IPS DF 4.7 (cell line): Measurements from ENCODE around the gene PIGV.

ENCODE experiments used
- DNase-seq: peaks from one replicate; pipeline ENCODE4 v3.0.0-alpha.2; 2013; ENCODE audit warnings: low spot score; ENCODE audit errors: extremely low read depth

Gene PIGV

DNA sequence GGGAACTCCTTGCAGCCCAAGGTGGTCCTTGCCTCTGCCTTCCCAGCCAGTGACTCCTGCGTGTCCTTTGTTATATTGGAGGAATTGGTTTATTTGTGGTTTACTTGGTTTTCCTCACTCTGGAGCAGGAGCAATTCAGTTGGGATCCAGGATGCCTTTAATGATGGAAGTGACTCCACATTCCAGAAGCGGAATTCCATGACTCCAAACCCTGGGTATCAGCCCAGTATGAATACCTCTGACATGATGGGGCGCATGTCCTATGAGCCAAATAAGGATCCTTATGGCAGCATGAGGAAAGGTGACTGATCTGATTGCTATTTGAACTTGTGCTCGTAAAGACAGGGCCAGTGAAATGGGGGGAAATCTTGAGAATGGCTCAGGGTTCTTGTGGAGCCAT, 15.1 kb upstream of the PIGV start:
- DNase-seq, result no peak

DNA sequence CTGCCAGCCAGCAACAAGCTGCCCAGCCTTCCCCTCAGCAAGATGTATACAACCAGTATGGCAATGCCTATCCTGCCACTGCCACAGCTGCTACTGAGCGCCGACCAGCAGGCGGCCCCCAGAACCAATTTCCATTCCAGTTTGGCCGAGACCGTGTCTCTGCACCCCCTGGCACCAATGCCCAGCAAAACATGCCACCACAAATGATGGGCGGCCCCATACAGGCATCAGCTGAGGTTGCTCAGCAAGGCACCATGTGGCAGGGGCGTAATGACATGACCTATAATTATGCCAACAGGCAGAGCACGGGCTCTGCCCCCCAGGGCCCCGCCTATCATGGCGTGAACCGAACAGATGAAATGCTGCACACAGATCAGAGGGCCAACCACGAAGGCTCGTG, 13.3 kb upstream of the PIGV start:
- DNase-seq, result no peak

DNA sequence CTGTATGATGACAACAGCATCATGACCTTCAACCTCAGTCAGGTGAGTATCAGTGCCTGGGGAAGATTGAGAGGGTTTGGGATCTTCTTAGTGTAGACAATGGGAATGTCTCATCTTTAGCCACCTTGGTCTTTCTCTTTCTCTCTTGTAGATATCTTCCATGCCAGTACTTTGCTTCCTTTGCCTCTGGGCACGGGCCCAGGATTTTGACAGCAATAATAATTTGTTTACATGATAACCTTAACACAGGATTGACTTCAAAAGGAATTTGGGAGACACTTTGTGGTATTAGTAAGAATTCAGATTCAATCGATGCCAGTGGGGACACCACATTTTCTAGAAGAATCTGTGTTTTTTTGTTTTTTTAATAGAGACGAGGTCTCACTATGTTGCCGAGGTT, 12.1 kb upstream of the PIGV start:
- DNase-seq, result no peak

DNA sequence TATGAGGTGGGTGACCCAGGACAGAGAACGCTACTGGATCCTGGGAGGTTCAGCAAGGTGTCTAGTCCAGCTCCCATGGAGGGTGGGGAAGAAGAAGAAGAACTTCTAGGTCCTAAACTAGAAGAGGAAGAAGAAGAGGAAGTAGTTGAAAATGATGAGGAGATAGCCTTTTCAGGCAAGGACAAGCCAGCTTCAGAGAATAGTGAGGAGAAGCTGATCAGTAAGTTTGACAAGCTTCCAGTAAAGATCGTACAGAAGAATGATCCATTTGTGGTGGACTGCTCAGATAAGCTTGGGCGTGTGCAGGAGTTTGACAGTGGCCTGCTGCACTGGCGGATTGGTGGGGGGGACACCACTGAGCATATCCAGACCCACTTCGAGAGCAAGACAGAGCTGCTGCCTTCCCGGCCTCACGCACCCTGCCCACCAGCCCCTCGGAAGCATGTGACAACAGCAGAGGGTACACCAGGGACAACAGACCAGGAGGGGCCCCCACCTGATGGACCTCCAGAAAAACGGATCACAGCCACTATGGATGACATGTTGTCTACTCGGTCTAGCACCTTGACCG, 8.6 kb upstream of the PIGV start:
- DNase-seq, result no peak

DNA sequence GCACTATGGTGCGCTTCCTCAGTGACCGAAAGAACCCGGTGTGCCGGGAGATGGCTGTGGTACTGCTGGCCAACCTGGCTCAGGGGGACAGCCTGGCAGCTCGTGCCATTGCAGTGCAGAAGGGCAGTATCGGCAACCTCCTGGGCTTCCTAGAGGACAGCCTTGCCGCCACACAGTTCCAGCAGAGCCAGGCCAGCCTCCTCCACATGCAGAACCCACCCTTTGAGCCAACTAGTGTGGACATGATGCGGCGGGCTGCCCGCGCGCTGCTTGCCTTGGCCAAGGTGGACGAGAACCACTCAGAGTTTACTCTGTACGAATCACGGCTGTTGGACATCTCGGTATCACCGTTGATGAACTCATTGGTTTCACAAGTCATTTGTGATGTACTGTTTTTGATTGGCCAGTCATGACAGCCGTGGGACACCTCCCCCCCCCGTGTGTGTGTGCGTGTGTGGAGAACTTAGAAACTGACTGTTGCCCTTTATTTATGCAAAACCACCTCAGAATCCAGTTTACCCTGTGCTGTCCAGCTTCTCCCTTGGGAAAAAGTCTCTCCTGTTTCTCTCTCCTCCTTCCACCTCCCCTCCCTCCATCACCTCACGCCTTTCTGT, 7.3 kb upstream of the PIGV start:
- no peak for DNase-seq

DNA sequence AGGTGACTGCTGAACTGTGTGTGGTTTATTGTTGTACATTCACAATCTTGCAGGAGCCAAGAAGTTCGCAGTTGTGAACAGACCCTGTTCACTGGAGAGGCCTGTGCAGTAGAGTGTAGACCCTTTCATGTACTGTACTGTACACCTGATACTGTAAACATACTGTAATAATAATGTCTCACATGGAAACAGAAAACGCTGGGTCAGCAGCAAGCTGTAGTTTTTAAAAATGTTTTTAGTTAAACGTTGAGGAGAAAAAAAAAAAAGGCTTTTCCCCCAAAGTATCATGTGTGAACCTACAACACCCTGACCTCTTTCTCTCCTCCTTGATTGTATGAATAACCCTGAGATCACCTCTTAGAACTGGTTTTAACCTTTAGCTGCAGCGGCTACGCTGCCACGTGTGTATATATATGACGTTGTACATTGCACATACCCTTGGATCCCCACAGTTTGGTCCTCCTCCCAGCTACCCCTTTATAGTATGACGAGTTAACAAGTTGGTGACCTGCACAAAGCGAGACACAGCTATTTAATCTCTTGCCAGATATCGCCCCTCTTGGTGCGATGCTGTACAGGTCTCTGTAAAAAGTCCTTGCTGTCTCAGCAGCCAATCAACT, 6.4 kb upstream of the PIGV start:
- DNase-seq, result no peak

DNA sequence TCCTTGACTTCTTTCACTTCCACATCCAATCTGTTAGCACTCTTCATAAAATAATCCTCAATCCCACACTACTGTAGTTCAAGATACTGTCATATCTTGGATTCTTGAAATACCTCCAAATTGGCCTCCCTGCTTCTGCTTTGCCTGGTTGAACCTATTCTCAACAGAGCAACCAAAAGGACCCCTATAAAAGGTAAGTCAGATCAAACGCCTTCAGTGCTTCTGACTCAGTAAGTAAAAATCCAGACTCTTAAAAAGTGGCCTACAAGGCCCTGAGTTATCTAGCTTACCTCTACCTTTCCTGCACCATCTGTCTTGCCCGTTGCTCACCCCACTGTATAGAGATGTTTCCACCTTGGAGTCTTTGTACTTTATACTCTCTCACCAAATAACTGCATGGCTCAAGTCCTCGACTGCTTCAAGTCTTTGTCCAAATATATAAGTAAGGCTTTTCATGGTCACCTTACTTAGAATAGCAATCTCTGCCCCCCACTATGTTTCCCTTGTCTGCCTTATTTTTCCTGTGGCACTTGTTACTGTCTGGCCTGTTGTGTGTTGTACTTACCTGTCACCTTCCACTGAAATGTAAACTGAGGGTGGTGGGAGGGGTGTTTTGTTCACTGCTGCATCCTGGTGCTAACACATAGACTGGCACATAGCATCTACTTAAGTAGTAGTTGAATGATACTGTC, 5.1 kb upstream of the PIGV start:
- DNase-seq, result no peak

DNA sequence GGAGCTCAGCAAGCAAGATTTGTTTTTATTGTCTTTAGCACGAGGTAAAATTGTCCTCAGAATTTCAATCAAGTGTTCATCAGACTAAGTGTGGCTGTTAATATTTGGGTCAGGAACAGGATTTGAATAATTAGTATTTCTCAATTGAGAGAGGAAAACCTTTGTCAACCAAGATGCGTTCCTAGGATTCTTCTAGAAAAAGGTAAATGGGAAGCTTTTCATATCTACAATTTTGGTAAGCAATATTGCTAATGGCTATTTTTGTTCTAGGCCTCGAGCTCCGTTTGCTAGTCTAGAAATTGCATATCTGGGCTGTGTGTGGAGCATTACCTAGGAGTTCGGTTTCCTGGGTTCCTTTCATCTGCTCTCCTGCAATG, 4.1 kb upstream of the PIGV start:
- DNase-seq, result no peak

DNA sequence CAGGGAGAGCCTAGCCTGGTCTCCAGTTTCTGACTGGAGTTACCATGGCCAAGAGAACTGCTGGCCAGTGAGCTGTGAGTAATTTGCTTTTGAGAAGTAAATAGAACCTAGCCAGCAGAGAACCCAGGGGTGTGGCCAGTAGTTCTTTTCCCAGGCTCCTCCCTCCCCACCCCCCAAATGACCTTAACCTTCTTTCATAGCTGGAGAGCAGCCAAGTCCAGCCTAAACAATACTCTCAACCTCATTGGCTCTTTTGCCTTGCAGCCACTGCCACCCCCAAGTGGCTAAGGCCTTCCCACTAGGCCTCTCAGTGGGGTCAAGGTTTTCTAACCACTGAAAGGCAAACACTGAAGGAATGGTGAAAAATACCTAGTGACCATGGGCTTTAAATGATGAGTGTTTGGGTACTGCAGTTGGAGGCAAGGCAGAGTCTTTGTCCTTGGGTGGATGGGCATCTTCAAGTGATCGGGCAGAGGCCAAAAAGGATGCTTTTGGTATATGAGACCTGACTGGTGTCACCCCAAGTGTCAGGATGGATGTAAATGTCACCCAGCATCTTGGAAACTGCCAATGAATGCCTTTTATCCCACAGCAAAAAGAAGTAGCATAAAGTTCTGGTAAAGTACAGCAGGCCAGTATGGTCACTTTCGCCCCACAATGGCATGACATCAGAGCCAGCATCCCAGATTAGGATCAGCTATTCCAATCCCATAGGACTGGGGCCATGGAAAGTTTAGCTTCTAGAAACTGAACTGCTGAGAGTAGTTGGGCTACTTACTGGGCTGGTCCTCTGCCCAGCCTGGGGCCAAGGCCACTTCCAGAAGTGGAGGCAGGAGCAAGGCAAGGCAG, 3.5 kb upstream of the PIGV start:
- no peak for DNase-seq

DNA sequence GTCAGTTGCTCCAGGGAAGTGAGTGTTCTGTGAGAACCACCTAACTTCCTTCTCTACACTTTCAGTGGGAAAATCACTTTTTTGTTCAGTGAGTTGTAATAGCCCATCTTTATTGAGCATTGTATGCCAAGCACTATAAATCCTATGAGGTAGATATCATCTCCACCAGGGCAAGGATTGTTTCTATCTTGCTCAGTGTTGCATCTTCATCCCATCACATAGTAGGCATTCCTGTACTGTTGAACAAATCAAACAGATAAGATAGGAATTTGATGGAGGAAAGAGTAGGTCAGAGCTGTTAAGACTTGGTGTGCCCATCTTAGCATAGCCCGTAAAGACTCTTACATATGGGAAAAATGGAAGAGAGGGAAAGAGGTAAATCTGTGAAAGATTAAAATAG, 2.9 kb upstream of the PIGV start:
- DNase-seq, result no peak

DNA sequence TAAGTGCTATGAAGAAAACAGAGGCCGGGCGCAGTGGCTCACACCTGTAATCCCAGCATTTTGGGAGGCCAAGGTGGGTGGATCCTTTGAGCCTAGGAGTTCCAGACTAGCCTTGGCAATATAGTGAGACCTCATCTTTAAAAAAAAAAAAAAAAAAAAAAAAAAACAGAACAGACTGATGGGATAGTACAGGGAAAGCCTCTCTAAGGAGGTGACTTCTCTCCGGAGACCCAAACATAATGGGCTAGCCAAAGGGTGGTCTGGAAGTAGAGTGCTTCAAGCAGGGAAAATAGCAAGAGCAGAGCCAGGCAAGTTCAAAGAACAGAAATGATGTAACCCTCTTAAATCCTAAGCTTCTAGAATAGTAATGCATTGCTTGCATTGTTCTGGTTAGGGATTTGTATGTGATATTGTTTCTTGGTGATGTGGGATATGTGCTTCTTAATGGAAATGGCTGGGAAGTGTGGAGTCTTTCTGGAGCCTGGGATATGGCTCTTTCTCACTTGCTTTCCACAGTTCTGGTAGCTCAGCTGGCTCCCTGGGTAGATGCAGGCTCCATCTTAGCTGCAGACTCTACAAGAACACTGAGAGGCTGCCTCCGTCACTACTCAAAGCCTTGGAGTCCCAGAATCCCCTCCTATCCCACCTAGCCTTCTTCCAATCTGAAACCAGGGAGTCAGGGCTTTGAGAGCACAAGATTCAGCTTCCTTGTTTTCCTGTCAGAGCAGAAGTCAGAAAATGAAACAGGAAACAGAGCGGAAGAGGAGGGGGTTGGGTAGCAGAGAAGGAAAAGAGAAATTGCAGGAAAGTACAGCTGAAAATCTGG, 1.9 kb upstream of the PIGV start:
- DNase-seq, result no peak

DNA sequence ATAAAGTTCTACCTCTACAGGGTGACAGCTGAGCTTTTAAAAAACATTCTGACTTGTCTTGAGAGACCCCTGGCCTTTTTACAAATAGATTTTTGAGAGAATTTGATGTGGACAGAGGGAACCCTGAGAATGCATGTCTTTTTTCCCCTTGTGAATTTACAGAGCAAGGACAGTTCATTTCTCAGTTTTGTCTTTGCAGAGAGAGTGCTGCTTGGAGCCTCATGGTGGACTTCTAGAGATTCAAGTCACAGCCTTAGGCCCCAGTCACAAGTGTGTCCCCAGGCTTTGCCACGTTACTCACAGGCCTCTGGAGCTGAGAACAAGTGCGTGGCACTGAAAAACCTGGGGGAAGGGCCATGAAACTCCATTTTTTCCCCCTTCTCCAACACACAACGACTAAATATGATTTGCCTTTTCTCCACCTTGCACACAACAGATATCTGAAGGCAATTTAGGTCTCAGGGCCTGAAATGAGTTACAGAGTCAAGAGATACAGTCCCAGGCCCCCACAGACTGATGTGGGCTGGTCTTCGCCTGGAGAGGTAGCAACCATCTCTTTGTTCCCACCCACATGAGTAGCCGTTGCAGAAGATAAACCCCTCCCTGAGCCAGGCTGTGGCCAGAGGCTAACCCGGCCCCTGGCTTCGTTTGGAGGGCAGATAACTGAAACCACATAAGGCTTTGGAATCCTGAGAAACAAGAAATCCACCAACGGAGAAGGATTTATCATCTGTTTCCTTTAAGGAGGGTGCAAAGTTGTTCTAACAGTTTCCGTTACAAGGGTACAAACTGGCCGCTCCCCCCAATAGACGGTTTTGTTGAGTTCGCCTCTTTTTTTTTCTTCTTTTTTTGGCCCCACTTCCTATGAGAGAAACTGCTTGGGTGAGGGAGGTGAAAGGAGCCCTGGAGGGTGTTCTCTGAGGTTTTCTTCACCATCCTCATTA, 1.0 kb upstream of the PIGV start:
- no peak for DNase-seq

DNA sequence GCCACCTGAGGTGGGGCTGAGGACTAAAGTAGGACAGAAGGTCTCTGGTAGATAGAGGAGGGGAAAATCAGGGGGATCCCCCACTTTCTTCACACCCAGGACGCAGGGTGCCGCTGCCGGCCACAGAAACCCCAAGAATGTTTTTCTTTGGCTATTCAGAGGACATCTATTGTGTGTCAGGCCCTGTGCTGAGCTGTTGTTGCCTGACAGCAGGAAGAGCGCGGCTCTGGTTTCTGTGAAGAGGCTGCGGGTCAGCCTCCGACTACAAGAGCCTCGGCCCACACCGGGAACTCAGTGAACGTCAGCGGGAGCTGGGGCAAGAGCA, 407 bp upstream of the PIGV start:
- no peak for DNase-seq

DNA sequence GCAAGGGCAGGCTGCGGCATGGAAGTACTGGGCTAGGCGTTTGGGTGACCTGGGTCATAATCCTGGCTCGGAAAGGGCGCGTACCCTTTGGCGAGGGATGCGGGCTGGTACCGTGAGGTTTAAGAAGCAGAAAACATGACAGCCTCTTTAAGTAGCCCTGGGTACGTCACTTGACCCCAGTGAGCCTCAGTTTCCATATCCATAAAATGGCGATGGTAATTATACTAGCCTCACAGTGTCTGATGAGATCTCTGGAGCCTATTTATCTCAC, 700 bp downstream of the PIGV start:
- no peak for DNase-seq

DNA sequence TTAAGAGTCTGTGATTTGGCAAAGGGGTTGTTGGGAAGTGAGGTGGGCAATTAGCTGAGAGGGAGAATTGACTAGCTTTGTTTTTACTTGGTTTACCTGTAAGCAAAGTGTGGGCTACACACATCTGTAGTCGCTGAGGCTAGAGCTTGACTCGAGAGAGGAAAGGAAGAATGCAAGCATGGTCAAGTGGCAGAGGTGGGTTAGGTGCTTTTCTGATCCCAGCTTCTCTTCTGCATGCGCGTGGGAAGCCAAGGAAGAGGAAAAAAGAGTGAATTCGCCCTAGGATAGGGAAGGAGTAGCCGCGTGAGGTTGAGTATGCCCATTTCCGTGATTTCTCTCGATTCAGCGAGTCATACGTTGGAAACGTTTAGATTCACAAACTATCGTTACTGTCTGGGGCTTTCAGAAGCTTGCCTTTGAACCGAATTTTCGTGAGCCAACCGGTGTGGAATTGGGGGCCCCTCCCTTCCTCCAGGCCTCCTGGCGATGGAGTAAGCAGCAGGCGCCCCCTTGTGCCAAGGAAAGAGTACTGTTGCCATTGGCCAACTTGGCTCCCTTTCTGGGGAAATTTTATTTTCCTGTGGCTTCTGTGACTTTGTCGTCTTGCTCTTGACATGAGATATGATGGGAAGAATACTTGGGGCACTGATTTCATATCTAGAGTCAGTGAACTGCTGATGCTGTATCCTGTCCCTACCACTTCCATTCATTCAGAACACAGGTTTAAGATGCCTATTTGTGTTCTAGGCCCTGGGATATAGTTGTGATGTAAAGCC, 1.3 kb downstream of the PIGV start:
- DNase-seq, result no peak

DNA sequence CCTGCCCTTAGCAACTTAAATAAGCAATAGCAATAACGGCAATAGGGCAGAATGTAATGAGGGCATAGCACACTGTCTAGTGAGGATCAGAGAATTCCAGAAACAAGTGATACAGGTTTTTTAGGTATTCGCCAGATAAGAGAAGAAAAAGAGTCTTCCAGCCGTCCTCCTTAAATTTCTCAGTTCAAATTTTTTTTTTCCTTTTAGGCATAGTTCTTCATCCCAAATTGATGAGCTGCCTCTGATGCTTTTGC, 1.8 kb downstream of the PIGV start:
- DNase-seq, result no peak

DNA sequence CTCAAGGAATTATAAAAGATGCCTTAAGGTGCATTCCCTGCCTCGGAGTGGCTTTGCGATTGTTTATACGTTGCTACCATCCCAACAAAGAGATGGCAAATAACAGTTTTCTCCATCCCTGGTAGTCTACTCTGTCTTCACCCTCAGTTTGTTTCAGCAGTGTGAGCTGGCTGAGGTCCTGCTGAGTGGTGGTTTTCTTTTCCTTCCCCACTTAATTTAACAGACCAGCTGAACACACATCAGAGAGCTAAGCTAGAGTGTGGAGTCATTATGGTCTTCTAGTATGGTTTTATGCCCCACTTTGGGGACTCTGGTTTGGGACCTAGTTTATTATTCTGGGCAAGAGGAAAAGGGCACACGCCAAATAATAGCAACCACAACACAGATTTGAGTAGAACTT, 2.2 kb downstream of the PIGV start:
- no peak for DNase-seq

DNA sequence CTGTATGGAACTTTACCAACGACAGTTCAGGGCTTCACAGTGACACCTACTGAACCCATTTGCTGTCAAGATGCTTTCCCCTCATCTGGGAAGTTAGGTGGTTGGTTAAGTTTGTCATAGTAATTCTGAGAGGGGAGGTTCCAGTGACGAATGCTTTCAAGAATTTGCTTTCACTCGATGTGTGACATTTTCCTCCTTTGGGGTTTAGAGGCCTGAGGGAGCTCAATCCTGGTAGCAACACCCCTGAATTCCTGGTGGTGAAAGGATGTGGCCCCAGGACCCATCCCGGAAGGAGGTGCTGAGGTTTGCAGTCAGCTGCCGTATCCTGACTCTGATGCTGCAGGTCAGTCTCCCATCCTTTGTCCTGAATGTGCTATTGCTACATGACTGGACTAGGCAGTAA, 2.8 kb downstream of the PIGV start:
- DNase-seq, result no peak

DNA sequence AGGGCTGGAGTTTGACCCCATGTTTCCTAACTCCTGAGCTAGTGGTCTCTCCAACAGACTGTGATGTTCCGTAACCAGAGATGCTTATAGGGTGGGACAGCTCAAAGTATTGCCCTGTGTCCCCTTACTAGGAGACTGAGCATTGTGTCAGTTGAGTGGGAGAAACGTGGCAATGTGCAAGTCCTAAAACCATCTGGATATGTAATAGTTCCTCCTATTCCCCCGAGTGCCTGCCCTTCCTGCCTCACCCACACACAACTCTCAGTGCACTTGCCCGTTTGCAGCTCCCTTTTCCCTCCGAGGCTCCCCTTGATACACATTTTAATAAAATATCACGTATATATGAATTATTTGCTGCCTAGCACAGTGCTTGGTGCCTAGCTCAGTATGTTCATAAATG, 3.4 kb downstream of the PIGV start:
- DNase-seq, result no peak

DNA sequence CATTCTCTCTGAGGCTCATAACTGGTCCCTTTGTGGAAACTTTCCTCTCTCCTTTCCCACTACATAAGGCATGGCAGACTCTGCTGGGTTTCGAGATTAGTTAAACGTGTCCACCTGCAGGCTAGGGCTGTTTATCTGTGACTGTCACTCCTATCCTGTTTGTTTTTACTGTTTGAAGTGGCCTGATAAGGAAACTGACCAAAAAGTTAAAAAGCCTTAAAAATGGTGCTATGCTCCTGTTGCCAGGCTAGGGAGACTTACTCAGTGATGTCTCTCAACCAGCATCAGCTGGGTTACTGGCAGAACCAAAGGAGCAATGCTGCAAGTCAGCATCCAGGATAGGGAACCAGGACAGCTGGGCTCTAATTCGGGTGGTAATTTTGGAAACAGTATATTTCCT, 3.9 kb downstream of the PIGV start:
- DNase-seq, result no peak
